NCI-H187 (cell line): ENCODE data around the gene MEFV.
"Not testable (repeated sequence)": the region's sequence is repeated elsewhere in the genome, so short reads cannot be mapped to it uniquely, and the experiment has no call there.

Experiments
- DNase-seq, 2 experiments: peaks; one replicate each; lab custom pipeline; 2025; lab: John Stamatoyannopoulos, UW

MEFV gene, protein sequence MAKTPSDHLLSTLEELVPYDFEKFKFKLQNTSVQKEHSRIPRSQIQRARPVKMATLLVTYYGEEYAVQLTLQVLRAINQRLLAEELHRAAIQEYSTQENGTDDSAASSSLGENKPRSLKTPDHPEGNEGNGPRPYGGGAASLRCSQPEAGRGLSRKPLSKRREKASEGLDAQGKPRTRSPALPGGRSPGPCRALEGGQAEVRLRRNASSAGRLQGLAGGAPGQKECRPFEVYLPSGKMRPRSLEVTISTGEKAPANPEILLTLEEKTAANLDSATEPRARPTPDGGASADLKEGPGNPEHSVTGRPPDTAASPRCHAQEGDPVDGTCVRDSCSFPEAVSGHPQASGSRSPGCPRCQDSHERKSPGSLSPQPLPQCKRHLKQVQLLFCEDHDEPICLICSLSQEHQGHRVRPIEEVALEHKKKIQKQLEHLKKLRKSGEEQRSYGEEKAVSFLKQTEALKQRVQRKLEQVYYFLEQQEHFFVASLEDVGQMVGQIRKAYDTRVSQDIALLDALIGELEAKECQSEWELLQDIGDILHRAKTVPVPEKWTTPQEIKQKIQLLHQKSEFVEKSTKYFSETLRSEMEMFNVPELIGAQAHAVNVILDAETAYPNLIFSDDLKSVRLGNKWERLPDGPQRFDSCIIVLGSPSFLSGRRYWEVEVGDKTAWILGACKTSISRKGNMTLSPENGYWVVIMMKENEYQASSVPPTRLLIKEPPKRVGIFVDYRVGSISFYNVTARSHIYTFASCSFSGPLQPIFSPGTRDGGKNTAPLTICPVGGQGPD

DNA sequence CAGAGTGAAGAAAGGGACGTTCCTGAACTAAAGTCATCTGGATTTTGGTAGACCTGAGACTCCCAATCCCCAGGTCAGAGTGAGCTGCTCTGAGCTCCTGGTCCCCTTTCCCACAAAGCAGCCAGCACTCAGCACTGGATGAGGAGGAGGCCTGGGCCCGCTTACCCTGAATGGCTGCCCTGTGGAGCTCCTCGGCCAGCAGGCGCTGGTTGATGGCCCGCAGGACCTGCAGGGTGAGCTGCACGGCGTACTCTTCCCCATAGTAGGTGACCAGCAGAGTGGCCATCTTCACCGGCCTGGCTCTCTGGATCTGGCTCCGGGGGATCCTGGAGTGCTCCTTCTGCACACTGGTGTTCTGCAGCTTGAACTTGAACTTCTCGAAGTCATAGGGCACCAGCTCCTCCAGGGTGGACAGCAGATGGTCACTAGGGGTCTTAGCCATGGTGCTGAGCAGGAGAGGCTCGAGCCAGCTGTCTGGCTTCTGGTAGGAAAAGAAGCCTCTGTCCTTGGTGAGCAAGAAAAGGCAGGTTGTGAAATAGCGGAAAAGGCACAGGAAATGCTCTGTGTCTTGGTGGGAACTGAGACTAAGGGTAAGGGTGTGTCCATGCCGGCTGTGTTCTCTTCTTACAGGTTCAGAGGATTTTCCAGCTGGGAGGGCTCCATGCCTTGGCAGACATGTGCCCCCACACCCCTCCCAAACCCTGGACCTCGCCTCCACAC, at the start of gene MEFV:
TSS of gene MEFV (minus strand) at position 488 of the 720 bp plus-strand sequence. CDS start at position 442, 46 bp downstream.
- DNase-seq = no peak

GRCh38 chr16:3306078-3306477, 49.6 kb upstream of the MEFV start:
- no peak for DNase-seq

- DNase-seq = peak; percentile 47 to 58
Observed at GRCh38 chr16:3305109-3306068, 49.0 kb upstream of the MEFV start, which contains the start of the genes TIGD7 and ZNF75A. Gene TIGD7 (minus strand): TSS chr16:3305430. CDS start chr16:3300614, 4,816 bp downstream. Gene ZNF75A (plus strand): TSS chr16:3305497. CDS start chr16:3308429, 2,932 bp downstream.

- DNase-seq = no peak
Observed at GRCh38 chr16:3304370-3304769, 47.9 kb upstream of the MEFV start.

DNA sequence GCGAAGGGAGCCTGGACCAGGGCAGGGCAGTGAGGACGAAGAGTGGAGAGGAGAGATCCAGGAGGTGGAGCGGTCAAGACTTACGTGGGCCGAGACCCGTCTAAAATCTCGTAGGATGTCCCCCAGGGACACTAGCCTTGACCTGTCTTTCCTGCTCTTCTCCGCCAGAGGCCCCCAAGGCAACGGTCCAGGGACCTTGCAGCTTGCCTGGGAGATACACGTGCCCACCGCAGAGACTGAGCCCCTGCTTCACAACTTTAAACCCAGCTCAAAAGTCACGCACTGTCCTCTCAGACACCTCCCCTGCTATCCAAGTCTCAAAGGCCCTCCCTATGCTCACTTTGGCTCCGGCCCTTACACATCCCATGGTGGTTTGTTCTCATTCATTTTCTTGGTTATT, 39.4 kb upstream of the MEFV start:
- no peak for DNase-seq

DNA sequence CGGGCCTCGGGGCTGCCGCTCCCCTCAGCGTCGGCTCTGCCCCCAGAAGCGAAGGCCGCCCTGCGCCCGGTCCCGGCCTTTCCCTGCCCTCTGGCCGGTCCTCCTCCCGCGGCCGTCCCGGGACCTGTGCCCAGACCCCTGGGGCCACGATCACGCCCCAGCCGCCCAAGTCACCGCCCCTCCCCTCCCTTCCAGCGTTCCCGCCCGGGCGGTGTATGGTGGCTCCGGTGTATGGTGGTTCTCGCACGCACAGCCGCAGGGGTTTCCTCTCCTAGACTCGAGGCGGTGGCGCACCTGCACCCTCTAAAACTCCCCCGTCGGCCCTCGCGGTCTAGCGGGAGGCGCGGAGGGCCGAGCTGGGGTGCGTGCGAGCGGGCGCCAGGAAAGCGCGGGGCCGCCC, 38.8 kb upstream of the MEFV start:
- DNase-seq = no peak

GRCh38 chr16:3292604-3293003, 36.2 kb upstream of the MEFV start:
- DNase-seq = no peak

DNA sequence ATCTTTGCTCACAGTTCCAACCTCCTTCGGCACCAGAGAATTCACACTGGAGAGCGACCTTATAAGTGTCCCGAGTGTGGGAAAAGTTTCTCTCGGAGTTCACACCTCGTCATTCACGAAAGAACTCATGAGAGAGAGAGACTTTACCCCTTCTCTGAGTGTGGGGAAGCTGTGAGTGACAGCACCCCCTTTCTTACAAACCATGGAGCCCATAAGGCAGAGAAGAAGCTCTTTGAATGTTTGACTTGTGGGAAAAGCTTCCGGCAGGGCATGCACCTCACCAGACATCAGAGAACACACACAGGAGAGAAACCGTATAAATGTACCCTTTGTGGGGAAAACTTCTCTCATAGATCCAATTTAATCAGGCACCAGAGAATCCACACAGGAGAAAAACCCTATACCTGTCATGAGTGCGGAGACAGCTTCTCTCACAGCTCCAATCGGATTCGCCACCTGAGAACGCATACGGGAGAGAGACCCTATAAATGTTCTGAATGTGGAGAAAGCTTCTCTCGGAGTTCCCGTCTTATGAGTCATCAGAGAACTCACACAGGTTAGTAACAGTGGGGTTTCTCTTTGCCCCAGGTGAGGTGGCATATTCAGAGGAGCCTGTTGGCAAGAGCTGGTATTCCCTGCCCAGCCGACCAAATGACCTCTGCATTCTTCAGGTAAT, 33.7 kb upstream of the MEFV start:
- no peak for DNase-seq

DNA sequence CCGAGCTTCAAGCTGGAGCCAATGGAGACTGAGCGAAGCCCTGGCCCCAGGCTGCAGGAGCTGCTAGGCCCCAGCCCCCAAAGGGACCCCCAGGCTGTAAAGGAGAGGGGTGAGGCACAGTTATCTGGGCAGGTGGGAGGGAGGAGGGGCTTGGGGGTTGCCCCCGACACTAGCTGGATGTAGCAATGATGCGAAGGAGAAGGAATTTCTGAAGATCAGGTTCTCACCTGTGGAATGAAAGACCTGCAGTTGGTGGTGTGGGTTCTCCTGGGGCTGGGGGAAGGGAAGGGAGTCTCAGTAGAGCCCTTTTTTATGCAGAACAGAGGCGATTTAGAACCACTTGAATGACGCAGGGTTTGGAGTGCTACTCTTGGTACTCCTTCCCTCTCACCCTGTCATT, 28.7 kb upstream of the MEFV start:
- no peak for DNase-seq

DNA sequence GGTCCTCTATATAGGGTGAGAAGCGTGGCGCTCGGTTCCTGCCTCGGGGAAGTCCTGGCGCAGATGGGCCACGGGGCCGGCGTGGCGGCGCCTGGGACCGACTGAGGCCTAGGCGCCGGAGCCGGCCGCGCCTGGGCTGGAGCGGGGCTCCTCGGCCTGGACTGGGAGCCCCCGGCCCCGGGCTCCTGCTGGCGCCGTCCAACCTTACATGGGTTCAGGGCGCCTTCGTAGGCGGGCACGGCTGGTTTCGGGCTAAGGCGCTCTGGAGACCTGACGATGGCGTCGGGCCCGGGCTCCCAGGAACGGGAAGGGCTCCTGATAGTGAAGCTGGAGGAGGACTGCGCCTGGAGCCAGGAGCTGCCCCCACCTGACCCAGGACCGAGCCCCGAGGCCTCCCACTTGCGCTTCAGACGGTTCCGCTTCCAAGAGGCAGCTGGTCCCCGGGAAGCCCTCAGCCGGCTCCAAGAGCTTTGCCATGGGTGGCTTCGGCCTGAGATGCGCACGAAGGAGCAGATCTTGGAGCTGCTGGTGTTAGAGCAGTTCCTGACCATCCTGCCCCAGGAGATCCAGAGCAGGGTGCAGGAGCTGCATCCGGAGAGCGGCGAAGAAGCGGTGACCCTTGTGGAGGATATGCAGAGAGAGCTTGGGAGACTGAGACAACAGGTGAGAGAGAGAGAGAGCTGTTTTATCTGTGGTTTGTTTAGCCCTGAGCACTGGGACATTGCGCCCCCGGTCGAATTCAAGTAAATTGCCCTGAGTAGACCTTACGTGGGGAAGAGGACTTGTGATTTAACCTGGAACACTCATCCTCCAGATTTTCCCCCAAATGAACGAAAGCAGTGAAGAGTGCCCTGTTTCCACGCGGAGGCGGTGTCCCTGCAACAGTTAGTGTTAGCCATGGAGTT, 27.4 kb upstream of the MEFV start:
- no peak for DNase-seq

DNA sequence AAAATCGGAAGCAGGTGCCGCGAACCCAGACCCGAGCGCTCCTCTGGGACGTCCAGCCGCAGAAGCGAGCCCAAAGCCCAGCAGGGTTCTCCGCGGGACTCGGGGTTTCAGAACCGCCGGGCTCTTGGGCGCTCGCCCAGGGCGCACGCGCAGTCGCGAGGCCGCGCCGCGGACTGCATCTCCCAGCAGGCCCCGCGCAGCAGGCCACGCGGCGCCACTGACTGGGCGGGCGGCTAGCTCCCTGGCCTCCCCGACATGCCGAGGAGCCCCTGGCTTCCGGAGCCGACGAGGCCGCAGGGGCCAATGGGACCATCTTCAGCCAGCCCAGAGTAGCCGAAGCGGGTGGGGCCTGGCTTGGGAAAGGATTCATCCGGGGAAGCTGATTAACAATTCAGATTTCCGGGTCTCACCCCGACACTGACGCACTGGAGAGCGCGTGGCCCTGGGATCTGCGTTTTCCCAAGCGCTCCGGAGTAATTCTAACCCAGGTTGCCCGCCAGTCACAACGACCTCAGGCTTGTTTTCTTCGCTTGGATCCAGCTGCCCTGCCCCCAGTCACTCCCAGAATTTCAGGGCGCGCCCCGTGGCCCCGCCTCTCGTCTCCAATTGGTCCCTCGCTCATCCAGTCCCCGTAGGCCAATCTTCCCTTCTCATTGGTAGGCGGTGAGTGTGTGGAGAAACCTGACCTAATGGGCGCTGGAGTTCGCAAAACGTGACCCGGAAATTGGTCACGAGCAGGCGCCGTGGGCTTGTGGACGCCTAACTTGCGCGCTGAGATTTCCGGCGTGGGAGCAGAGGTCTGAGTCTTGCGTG, 26.5 kb upstream of the MEFV start, which contains the start of gene ZNF263:
TSS of gene ZNF263 (plus strand) at position 762 of the 813 bp plus-strand sequence. CDS start 328 bp downstream, outside the sequence.
- peak; percentile 97 to 98 for DNase-seq

DNA sequence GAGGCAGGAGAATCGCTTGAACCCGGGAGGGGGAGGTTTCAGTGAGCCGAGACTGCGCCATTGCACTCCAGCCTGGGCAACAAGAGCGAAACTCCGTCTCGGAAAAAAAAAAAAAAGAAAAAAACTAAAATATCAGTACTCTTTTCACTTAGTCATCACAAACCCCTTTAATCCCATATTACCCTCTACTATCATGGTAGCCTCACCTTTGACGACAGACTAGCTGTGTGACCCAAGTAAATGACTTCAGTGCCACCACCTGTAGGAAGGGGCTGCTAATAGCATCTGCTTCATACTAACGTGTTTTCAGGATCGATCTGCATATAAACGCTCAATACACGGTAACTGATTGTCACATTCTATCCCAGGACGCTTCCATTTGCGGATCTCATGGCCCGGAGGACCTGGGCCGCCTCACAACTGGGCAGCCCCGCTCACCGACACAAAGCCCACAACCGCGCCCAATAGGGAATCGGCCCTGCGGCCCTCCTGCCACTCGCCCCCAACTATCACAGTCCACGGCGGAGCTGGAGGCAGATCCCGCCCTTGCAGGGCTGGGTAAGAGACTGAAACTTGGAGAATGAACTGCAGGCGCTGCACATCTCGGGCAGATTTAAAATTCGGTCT, 25.8 kb upstream of the MEFV start:
- DNase-seq = peak in 1 of 2 experiments; percentile 90

GRCh38 chr16:3281222-3281820, 24.9 kb upstream of the MEFV start:
- no peak for DNase-seq

DNA sequence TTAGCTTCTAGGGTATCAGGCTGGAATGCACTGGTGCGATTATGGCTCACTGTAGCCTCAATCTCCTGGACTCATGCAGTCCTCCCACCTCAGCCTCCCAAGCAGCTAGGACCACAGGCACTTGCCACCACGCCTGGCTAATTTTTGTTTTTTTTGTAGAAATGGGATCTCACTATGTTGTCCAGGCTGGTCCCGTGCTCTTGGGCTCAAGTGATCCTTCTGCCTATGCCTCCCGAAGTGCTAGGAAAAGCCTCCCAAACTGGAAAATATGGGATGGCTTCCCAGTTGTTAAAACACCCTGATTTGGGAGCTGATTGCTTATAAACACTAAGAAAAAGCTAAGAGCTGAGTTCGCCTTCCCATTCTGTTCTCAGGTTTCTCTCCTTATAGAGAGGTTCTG, 20.2 kb upstream of the MEFV start:
- no peak for DNase-seq

GRCh38 chr16:3274947-3275346, 18.5 kb upstream of the MEFV start:
- no peak for DNase-seq

DNA sequence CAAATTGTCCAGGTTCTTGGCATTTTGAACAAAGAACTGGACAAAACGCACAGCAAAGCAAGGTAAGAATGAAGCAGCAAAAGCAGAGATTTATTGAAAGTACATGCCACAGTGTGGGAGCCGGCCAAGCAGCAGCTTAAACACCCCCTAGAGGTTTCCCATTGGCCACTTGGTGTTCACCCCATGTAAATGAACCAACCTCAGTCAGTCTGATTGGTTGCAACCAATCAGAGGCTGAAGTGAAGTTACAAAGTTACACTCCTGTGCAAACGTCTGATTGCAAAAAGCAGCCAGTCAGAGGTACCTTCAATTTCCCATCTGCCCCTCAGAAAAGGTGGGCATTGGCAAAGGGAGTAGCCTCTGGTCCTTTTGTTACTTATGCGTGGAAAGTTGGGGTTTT, 18.1 kb upstream of the MEFV start:
- no peak for DNase-seq

- DNase-seq = not testable (repeated sequence)
Observed at GRCh38 chr16:3271281-3271680, 14.8 kb upstream of the MEFV start.

DNA sequence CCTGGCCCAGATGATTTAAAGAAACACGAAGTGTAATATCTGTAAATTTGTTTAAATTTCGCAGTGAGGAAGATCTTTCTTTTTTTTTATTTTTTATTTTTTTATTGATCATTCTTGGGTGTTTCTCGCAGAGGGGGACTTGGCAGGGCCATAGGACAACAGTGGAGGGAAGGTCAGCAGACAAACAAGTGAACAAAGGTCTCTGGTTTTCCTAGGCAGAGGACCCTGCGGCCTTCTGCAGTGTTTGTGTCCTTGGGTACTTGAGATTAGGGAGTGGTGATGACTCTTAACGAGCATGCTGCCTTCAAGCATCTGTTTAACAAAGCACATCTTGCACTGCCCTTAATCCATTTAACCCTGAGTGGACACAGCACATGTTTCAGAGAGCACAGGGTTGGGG, 14.3 kb upstream of the MEFV start:
- not testable (repeated sequence) for DNase-seq
